B cell (primary cell): ENCODE results near the gene ANKLE1. TPM values are rescaled to one million over a fixed set of nuclear protein-coding genes. Genes with fewer than 3 reads are reported as not detected.

Source experiments
- ATAC-seq: fragments of 200-7000 bp; cut with Tn5 transposase; one replicate; pipeline ENCODE4 v1.10.0; 2021; ENCODE audit warnings: low read depth, mild to moderate bottlenecking, moderate number of reproducible peaks, moderate library complexity
- CTCF ChIA-PET: fragments of 350-600 bp; sonication (Branson Sonifier 250); formaldehyde crosslinking; loops from one replicate; lab custom pipeline; 2021; ENCODE audit warnings: antibody characterized with exemption, inconsistent platforms; lab: Charles Lee
- POLR2A ChIA-PET: fragments of 350-600 bp; sonication (Branson Sonifier 250); formaldehyde crosslinking; loops from one replicate; lab custom pipeline; 2021; ENCODE audit warnings: antibody characterized with exemption; lab: Charles Lee
- DNase-seq: peaks from one replicate; pipeline ENCODE4 v3.0.0; 2013
- H2AFZ ChIP-seq: 2 replicates; pipeline ENCODE4 v1.6.1; 2012; ENCODE audit warnings: mild to moderate bottlenecking, low read depth, low read length; ENCODE audit not compliant: insufficient read depth, poor library complexity, severe bottlenecking
- H3K27ac ChIP-seq, 2 donors: 1 replicate in 1 of 2; 2 replicates in 1 of 2; pipeline ENCODE4 v1.5.1; 2012 to 2013; ENCODE audit warnings: low read length in 2 of 2, mild to moderate bottlenecking in 2 of 2, moderate library complexity in 1 of 2
- H3K27me3 ChIP-seq, 4 experiments: fragments of 200-600 bp in 1 of 4; sonication (generic) in 1 of 4; replicated peaks in 1 of 4; 1 replicate in 2 of 4; 2 replicates in 2 of 4; pipeline versions ENCODE4 v1.6.1 to v1.7.0; 2013 to 2016; ENCODE audit warnings: low read length in 3 of 4, mild to moderate bottlenecking in 2 of 4, mixed read lengths in 1 of 4, moderate library complexity in 1 of 4; ENCODE audit not compliant: insufficient read depth in 4 of 4, control insufficient read depth in 3 of 4; ENCODE audit errors: control extremely low read depth in 1 of 4
- H3K36me3 ChIP-seq, 2 experiments: replicated peaks in 1 of 2; 1 replicate in 1 of 2; 2 replicates in 1 of 2; pipeline versions ENCODE4 v1.6.1 to v1.7.1; 2013; ENCODE audit warnings: low read length in 1 of 2; ENCODE audit not compliant: insufficient read depth in 2 of 2, control insufficient read depth in 1 of 2; ENCODE audit errors: control extremely low read depth in 1 of 2, extremely low read depth in 1 of 2
- H3K4me1 ChIP-seq, 2 donors: fragments of 200-600 bp in 1 of 2; sonication (generic) in 1 of 2; 1 replicate in 1 of 2; 2 replicates in 1 of 2; pipeline versions ENCODE4 v1.5.1 to v1.6.1; 2013 to 2017; ENCODE audit warnings: low read length in 2 of 2; ENCODE audit not compliant: control insufficient read depth in 2 of 2, insufficient read depth in 2 of 2
- H3K4me2 ChIP-seq: replicated peaks from 2 replicates; pipeline ENCODE3; 2012; ENCODE audit warnings: mild to moderate bottlenecking, low read depth, low read length; ENCODE audit not compliant: poor library complexity, severe bottlenecking
- H3K4me3 ChIP-seq, 5 experiments: fragments of 200-600 bp in 1 of 5; sonication (generic) in 1 of 5; 1 replicate in 3 of 5; 2 replicates in 2 of 5; pipeline versions ENCODE4 v1.5.1 to v1.7.0; 2011 to 2016; ENCODE audit warnings: low read length in 4 of 5, mild to moderate bottlenecking in 4 of 5, low read depth in 2 of 5, control low read depth in 1 of 5, moderate library complexity in 1 of 5; ENCODE audit not compliant: insufficient read depth in 1 of 5; ENCODE audit errors: control extremely low read depth in 1 of 5, extremely low read depth in 1 of 5
- H3K79me2 ChIP-seq: fragments of 200-600 bp; sonication (generic); one replicate; pipeline ENCODE4 v1.6.0; 2016; ENCODE audit warnings: low read length; ENCODE audit not compliant: control insufficient read depth, insufficient read depth
- H3K9ac ChIP-seq: fragments of 200-600 bp; sonication (generic); 2 replicates; pipeline ENCODE4 v1.6.1; 2017; ENCODE audit warnings: mild to moderate bottlenecking, low read length, moderate library complexity
- H3K9me3 ChIP-seq, 3 donors: one replicate each; pipeline versions ENCODE4 v1.6.1 to v1.7.1; 2013; ENCODE audit warnings: low read length in 2 of 3; ENCODE audit not compliant: control insufficient read depth in 2 of 3, insufficient read depth in 1 of 3; ENCODE audit errors: control extremely low read depth in 1 of 3
- H4K20me1 ChIP-seq: 2 replicates; pipeline ENCODE4 v1.6.0; 2012; ENCODE audit warnings: mild to moderate bottlenecking, low read length; ENCODE audit not compliant: insufficient read depth, control insufficient read depth, poor library complexity, severe bottlenecking
- H3K27ac Mint-ChIP-seq: one replicate; pipeline ENCODE4 v1.8.0; 2021; ENCODE audit warnings: mixed read lengths
- H3K27me3 Mint-ChIP-seq: one replicate; pipeline ENCODE4 v1.8.0; 2021; ENCODE audit warnings: mixed read lengths
- H3K4me1 Mint-ChIP-seq: one replicate; pipeline ENCODE4 v1.8.0; 2021; ENCODE audit warnings: mixed read lengths
- H3K4me3 Mint-ChIP-seq: one replicate; pipeline ENCODE4 v1.8.0; 2021; ENCODE audit warnings: mixed read lengths
- H3K9me3 Mint-ChIP-seq: one replicate; pipeline ENCODE4 v1.8.0; 2022; ENCODE audit warnings: mixed read lengths; ENCODE audit not compliant: insufficient read depth
- EZH2 ChIP-seq: IDR thresholded peaks from 2 replicates; pipeline ENCODE4 v1.6.1; 2012; ENCODE audit warnings: borderline replicate concordance, low read depth, mild to moderate bottlenecking, moderate library complexity, low read length; ENCODE audit not compliant: insufficient read depth, poor library complexity, severe bottlenecking
- WGBS: methylation state at CpG from one replicate; pipeline ENCODE4 v1.1.5; 2013; ENCODE audit warnings: missing lambda C conversion rate; ENCODE audit not compliant: insufficient coverage; 5-methylcytosine and 5-hydroxymethylcytosine counted together
- intact Hi-C: fragments of 100-400 bp; cut with micrococcal nuclease; formaldehyde crosslinking; loops from one replicate; pipeline ENCODE4 v1.10.0; 2022
- polyA plus RNA-seq: library from polyadenylated mRNA; depleted of rRNA; stranded (reverse); fragments of >200 nt; gene quantifications from 2 replicates; pipeline ENCODE4 v1.2.3, GENCODE V29; 2012
- total RNA-seq, 2 donors: library from RNA; stranded (reverse); fragments of 120-200 nt in 1 of 2; gene quantifications; 1 replicate in 1 of 2; 2 replicates in 1 of 2; pipeline versions ENCODE4 v1.2.3 to v1.2.4, GENCODE V29; 2013 to 2022
- TF ChIP-seq, protein P1 (sequence below): fragments of 200-600 bp; IDR thresholded peaks from one replicate; pipeline ENCODE4 v1.8.0; 2022; ENCODE audit warnings: antibody characterized with exemption, mild to moderate bottlenecking

The ANKLE1 gene
- total and polyA plus RNA-seq, 2 donors (not counting 1 experiment from before 2014, with no cell fraction given): 6.2 to 7.6 TPM

DNA sequence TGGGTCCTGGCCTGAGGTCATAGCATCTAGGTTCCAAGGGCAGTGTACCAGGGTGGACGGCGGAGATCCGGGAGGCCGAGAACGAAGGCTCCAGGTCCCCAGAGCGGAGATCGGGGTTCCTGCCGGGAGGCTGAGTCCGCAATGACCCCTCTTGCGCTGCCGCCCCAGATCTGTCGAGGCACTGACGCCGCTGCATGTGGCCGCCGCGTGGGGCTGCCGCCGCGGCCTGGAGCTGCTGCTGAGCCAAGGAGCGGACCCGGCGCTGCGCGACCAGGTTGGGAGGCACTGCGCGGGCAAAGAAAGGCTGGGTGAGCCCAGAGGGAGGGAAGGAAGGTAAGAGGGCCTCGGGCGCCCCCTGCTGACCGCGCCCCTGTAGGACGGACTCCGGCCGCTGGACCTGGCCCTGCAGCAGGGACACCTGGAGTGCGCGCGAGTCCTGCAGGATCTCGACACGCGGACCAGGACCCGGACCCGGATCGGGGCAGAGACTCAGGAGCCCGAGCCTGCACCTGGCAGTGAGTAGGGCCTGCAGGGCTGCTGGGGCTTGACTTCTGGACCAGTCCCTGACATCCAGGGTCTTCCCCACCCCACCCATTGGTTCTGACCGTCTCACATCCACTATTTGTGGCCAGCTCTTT, 906 bp downstream of the ANKLE1 start:
- 4% methylated on average over 45 of the region's 45 CpGs for WGBS
- H3K9me3 Mint-ChIP-seq: no peaks in the 10 kb centered on the region
- Histone ChIP-seq H3K4me1 (peaks cover 5 to 21% of the 10 kb centered on the region in 2 donors), H3K79me2 (no peaks in the 10 kb centered on the region), H3K27me3 (no peaks in the 10 kb centered on the region), H3K9me3 (no peaks in the 10 kb centered on the region), H3K9ac (peak overlapping the region; percentile 78), H4K20me1 (no peaks in the 10 kb centered on the region), H3K4me2 (peak overlapping the region; percentile 92), H2AFZ (peak overlapping the region; percentile 85), H3K36me3 (peaks cover 0 to 13% of the 10 kb centered on the region in 2 experiments), H3K27ac (no peak overlapping the region), H3K4me3 (peak overlapping the region; percentile 48 to 92 (median 66))
- ChIA-PET CTCF (interaction anchor here (0.8 to 5.9 kb wide), 16 partner anchors 11 to 564 kb away, joined by 3 to 52 read pairs (median 5); partner anchors contain the start of genes BABAM1, MRPL34, USE1 and USHBP1), POLR2A (interaction anchor here (0.6 to 1.5 kb wide), 6 partner anchors 18 to 99 kb away, joined by 3 to 12 read pairs (median 6); partner anchors contain the start of genes OCEL1, USE1 and USHBP1)
- peak; percentile 84 for ATAC-seq
- peak; percentile 88 for DNase-seq
- no peaks in the 10 kb centered on the region for H3K27me3 Mint-ChIP-seq
- no peak for TF ChIP-seq EZH2
- TF ChIP-seq, protein P1, sequence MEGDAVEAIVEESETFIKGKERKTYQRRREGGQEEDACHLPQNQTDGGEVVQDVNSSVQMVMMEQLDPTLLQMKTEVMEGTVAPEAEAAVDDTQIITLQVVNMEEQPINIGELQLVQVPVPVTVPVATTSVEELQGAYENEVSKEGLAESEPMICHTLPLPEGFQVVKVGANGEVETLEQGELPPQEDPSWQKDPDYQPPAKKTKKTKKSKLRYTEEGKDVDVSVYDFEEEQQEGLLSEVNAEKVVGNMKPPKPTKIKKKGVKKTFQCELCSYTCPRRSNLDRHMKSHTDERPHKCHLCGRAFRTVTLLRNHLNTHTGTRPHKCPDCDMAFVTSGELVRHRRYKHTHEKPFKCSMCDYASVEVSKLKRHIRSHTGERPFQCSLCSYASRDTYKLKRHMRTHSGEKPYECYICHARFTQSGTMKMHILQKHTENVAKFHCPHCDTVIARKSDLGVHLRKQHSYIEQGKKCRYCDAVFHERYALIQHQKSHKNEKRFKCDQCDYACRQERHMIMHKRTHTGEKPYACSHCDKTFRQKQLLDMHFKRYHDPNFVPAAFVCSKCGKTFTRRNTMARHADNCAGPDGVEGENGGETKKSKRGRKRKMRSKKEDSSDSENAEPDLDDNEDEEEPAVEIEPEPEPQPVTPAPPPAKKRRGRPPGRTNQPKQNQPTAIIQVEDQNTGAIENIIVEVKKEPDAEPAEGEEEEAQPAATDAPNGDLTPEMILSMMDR: peak; percentile 92
- H3K4me3 Mint-ChIP-seq: peak overlapping the region; percentile 93
- intact Hi-C loops: loop anchor here (1.0 to 10.0 kb wide), 5 partner anchors 21 to 568 kb away; no protein-coding TSS in a partner anchor
- H3K27ac Mint-ChIP-seq: peak overlapping the region; percentile 63
- peaks cover 8% of the 10 kb centered on the region for H3K4me1 Mint-ChIP-seq
